T-cell (primary cell): Measurements from ENCODE around the gene DEFB114. TPM values are rescaled to one million over a fixed set of nuclear protein-coding genes. Genes with fewer than 3 reads are reported as not detected.

Experiments
- ATAC-seq, 4 experiments: fragments of 200-7000 bp in 3 of 4; fragments of 150-1000 bp in 1 of 4; cut with Tn5 transposase; replicated peaks in 1 of 4; 1 replicate in 3 of 4; 2 replicates in 1 of 4; pipeline ENCODE4 v1.10.0; 2021; ENCODE audit warnings: moderate library complexity in 3 of 4, mild to moderate bottlenecking in 2 of 4, moderate number of reproducible peaks in 1 of 4
- CTCF ChIA-PET, 2 donors: fragments of 300-600 bp; sonication (Branson Sonifier 250); formaldehyde crosslinking; loops; one replicate each; lab custom pipeline; 2022; ENCODE audit warnings: antibody characterized with exemption in 2 of 2; lab: Charles Lee
- POLR2A ChIA-PET, 2 donors: fragments of 300-600 bp; sonication (Branson Sonifier 250); formaldehyde crosslinking; loops; one replicate each; lab custom pipeline; 2022; ENCODE audit warnings: antibody characterized with exemption in 2 of 2; lab: Charles Lee
- DNase-seq, 35 experiments: peaks; one replicate each; pipeline versions ENCODE4 v3.0.0 to v3.0.0-alpha.2; 2013 to 2023
- H3K27ac ChIP-seq: one replicate; pipeline ENCODE4 v1.5.1; 2013; ENCODE audit warnings: low read length
- H3K27me3 ChIP-seq, 2 experiments: replicated peaks in 1 of 2; 1 replicate in 1 of 2; 2 replicates in 1 of 2; pipeline versions ENCODE4 v1.6.1 to v1.7.0; 2013; ENCODE audit warnings: low read length in 1 of 2, mixed read lengths in 1 of 2; ENCODE audit not compliant: control insufficient read depth in 2 of 2, insufficient read depth in 2 of 2; ENCODE audit errors: extremely low read depth in 1 of 2
- H3K36me3 ChIP-seq, 2 donors: 1 replicate in 1 of 2; 2 replicates in 1 of 2; pipeline versions ENCODE4 v1.6.1 to v1.7.0; 2013; ENCODE audit warnings: low read length in 1 of 2; ENCODE audit not compliant: control insufficient read depth in 2 of 2, insufficient read depth in 1 of 2; ENCODE audit errors: extremely low read depth in 1 of 2
- H3K4me1 ChIP-seq, 2 experiments: 1 replicate in 1 of 2; 2 replicates in 1 of 2; pipeline versions ENCODE4 v1.6.1 to v1.7.0; 2013; ENCODE audit warnings: low read length in 2 of 2, mixed read lengths in 1 of 2; ENCODE audit not compliant: insufficient read depth in 2 of 2, control insufficient read depth in 1 of 2; ENCODE audit errors: extremely low read depth in 1 of 2
- H3K4me3 ChIP-seq, 2 donors: 1 replicate in 1 of 2; 2 replicates in 1 of 2; pipeline versions ENCODE4 v1.5.1 to v1.7.0; 2013; ENCODE audit warnings: mild to moderate bottlenecking in 2 of 2, low read length in 1 of 2, moderate library complexity in 1 of 2; ENCODE audit not compliant: control insufficient read depth in 1 of 2; ENCODE audit errors: extremely low read depth in 1 of 2
- H3K9me3 ChIP-seq: 2 replicates; pipeline ENCODE4 v1.7.0; 2013
- H3K27ac Mint-ChIP-seq, 2 donors: one replicate each; pipeline ENCODE4 v1.8.0; 2020 to 2021; ENCODE audit warnings: mild to moderate bottlenecking in 2 of 2, mixed read lengths in 2 of 2
- H3K27me3 Mint-ChIP-seq, 2 donors: one replicate each; pipeline ENCODE4 v1.8.0; 2021 to 2022; ENCODE audit warnings: mixed read lengths in 2 of 2
- H3K36me3 Mint-ChIP-seq: one replicate; pipeline ENCODE4 v1.8.0; 2021; ENCODE audit warnings: mixed read lengths
- H3K4me1 Mint-ChIP-seq, 3 donors: one replicate each; pipeline ENCODE4 v1.8.0; 2020 to 2022; ENCODE audit warnings: mixed read lengths in 3 of 3, mild to moderate bottlenecking in 1 of 3
- H3K4me3 Mint-ChIP-seq, 3 donors: one replicate each; pipeline ENCODE4 v1.8.0; 2020 to 2022; ENCODE audit warnings: mild to moderate bottlenecking in 3 of 3, mixed read lengths in 3 of 3, moderate library complexity in 3 of 3
- H3K9me3 Mint-ChIP-seq, 3 donors: one replicate each; pipeline ENCODE4 v1.8.0; 2020 to 2022; ENCODE audit warnings: mixed read lengths in 3 of 3
- WGBS: methylation state at CpG from one replicate; pipeline ENCODE4 v1.1.5; 2013; ENCODE audit warnings: missing lambda C conversion rate; ENCODE audit not compliant: insufficient coverage; 5-methylcytosine and 5-hydroxymethylcytosine counted together
- total RNA-seq, 35 experiments: library from RNA in 6 of 35; stranded (reverse) in 6 of 35; fragments of 120-200 nt in 1 of 35; gene quantifications; one replicate each; pipeline versions ENCODE4 v1.2.1 to v1.2.4 and lab custom pipeline; 2013 to 2026

The DEFB114 gene
- total RNA-seq, 5 donors from 2014 or later (not counting 1 experiment from before 2014, with no cell fraction given) = not detected

DNA sequence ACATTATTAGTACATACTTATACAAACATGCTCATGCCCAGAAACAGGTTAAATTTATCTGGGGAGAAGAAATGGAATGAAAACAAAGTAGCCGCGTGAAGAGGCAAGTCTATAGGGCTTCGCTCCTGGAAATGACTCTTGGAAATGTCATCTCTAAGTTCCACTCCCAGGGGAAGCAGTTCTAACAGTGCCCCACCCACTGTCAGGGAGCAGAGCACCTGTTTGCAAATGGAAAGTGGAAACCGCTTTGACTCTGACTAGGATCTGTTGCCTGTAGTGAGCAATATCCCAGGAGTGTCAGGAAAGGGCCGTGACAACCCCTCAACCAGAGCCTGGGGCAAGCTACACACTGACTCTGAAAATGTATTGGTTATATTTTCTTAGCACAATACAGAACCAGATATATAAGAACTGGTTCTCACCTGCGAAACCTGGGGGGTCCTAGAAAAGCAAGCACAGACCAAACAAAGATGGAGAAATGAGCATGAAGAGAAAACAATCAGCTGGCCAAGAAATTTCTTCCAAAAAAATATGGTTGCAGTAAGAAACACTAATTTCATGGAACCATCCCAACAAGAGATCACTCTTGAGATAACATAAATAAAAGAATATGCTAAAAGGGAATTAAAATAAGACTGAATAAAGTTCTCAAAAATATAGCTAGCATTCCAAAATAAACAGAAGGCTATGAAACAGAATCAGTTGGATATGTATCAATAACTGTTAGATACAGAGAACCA is 50.2 kb downstream of the DEFB114 start:
- 75% methylated on average over 1 of the region's 6 CpGs for WGBS
- H3K4me1 ChIP-seq = no peaks in the 10 kb centered on the region
- no peaks in the 10 kb centered on the region for H3K36me3 ChIP-seq
- Mint-ChIP-seq H3K27me3 (no peaks in the 10 kb centered on the region), H3K9me3 (peaks cover 0 to 3% (median 2%) of the 10 kb centered on the region in 3 donors), H3K36me3 (no peaks in the 10 kb centered on the region), H3K4me3 (no peak overlapping the region), H3K4me1 (no peaks in the 10 kb centered on the region), H3K27ac (no peak overlapping the region)
- H3K4me3 ChIP-seq = no peak overlapping the region
- ATAC-seq (no peak), DNase-seq (no peak)
- no peaks in the 10 kb centered on the region for H3K27me3 ChIP-seq
- no peak overlapping the region for H3K27ac ChIP-seq
- POLR2A ChIA-PET = no interaction called here
- CTCF ChIA-PET = no interaction called here
- H3K9me3 ChIP-seq = no peaks in the 10 kb centered on the region

DNA sequence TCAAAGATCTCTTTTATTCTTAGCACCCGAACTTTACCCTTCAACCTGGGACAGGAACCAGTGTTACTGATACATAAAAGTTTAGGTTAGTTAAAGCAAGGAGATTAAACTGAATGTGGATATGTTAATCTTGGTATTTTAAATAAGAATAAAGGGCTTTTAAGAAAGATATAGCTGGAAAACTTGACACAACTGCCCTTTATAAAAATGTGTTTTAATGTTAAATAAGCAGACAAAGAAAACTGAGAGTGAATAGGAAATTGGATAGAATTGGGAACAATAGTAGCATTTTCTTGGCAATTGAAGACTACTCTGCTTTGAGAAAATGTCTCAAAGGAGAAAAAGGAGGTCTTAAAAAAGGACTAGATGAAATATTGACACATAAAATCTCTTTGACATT is 51.8 kb downstream of the DEFB114 start:
- WGBS = no CpG with 5 or more reads among the region's 1 CpG
- Histone ChIP-seq H3K36me3 (no peaks in the 10 kb centered on the region), H3K4me3 (no peak overlapping the region), H3K27me3 (no peaks in the 10 kb centered on the region), H3K9me3 (no peaks in the 10 kb centered on the region), H3K4me1 (no peaks in the 10 kb centered on the region), H3K27ac (no peak overlapping the region)
- Mint-ChIP-seq H3K27ac (no peak overlapping the region), H3K4me3 (no peak overlapping the region), H3K27me3 (no peaks in the 10 kb centered on the region), H3K9me3 (no peaks in the 10 kb centered on the region), H3K4me1 (no peaks in the 10 kb centered on the region), H3K36me3 (no peaks in the 10 kb centered on the region)
- POLR2A ChIA-PET = no interaction called here
- ATAC-seq = no peak
- no peak for DNase-seq
- CTCF ChIA-PET = no interaction called here

DNA sequence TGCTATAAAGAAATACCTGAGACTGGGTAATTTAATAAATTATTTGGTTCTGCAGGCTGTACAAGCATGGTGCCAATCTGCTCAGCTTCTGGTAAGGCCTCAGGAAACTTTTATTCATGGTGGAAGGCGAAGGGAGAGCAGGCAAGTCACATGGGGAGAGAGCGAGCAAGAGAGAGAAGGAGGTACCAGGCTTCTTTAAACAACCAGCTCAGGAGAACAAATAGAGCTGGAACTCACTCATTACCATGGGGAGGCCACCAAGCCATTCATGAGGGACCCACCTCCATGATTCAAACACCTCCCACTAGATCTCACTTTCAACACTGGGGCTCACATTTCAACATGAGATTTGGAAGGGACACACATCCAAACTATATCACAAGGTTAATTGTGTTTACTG is 52.7 kb downstream of the DEFB114 start:
- Mint-ChIP-seq H3K4me3 (no peak overlapping the region), H3K27me3 (no peaks in the 10 kb centered on the region), H3K4me1 (no peaks in the 10 kb centered on the region), H3K9me3 (no peaks in the 10 kb centered on the region), H3K27ac (no peak overlapping the region), H3K36me3 (no peaks in the 10 kb centered on the region)
- 100% methylated on average over 1 of the region's 2 CpGs for WGBS
- Histone ChIP-seq H3K9me3 (no peaks in the 10 kb centered on the region), H3K4me1 (no peaks in the 10 kb centered on the region), H3K4me3 (no peak overlapping the region), H3K27ac (no peak overlapping the region), H3K27me3 (no peaks in the 10 kb centered on the region), H3K36me3 (no peaks in the 10 kb centered on the region)
- ATAC-seq (no peak), DNase-seq (no peak)
- POLR2A ChIA-PET = no interaction called here
- CTCF ChIA-PET = no interaction called here

Other genes starting within 250 kb of the DEFB114 start
- not detected for gene CRISP3, start 219.8 kb downstream of the DEFB114 start, total RNA-seq
- not detected for gene PGK2, start 176.9 kb downstream of the DEFB114 start, total RNA-seq
- gene CRISP1, start 97.6 kb downstream of the DEFB114 start, total RNA-seq = not detected
- gene DEFB113, start 5.5 kb upstream of the DEFB114 start, total RNA-seq = not detected
- not detected for gene DEFB110, start 57.8 kb upstream of the DEFB114 start, total RNA-seq
- not detected for gene DEFB112, start 85.8 kb upstream of the DEFB114 start, total RNA-seq